Measurements from ENCODE around the gene SERINC3.
"Not testable (repeated sequence)": the region's sequence is repeated elsewhere in the genome, so short reads cannot be mapped to it uniquely, and the experiment has no call there.

SERINC3 gene

DNA sequence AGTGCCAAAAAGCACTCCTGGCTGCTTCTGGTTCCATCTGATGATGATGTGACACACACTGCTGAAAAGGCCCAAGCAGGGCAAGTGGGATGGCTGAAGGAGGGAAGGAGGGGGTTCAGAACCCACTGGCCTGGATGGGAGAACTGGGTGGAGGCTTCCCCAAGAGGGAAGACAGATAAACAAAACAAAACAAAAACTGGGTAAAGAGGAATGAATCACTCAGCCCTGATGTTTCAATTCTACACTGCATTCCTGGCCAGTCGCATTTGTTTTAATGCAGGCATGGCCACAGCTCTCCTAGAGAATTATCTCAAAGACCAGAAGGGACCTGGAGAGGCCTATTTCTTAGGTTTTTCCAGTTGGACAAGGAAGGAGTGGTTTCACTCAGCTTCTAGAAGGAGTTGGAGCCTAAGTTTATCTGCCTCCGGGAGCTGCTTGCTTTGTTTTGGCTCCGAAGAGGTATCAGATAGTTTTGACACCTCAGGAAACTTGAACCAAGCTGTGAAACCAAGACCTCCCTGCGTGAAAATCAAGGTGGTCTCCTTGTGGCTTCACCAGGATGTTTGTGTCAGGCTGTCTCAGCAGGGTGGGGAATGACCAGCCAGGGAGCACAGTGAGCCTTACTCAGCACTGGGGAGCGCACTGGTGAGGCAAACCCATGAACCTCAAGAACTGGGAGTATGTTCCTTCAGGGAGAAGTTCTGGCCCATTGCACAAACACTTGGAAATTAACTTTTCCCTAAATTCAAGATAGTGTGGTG, 30.1 kb downstream of the SERINC3 start:
- no peak for DNase-seq (ENCODE audit: low read depth in 2 of 2)

DNA sequence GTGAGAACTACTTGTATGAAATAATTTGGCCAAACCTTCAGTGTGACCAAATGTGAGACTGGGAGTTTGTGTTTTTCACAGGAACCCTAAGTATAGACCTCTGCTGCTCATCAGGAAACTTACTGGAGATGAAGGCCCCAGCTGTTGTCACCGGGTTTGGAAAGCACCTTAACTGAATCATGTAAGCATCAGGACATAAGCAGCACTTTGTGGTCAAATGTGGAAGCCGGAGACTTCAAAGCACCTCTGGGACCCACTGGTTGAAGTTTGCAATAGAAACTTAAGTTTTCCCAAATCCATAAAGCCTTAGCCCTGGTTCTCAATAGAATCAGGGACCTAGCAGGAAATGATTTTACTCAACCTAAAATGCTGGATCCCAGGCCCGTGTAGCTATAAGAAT, 31.9 kb downstream of the SERINC3 start:
- no peak for DNase-seq (ENCODE audit: low read depth in 2 of 2)

DNA sequence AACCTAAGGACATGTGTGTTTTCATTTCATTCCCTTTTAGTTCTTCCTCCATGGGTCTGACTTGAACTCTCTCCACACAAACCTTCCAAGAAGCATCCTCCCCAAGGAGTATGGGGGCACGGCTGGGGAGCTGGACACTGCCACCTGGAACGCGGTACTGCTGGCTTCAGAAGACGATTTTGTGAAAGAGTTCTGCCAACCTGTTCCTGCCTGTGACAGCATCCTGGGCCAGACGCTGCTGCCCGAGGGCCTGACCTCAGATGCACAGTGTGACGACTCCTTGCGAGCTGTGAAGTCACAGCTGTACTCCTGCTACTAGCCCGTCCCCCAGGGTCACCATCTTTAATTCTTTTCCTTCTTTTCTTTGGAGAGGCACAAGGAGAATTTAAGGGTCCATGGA, 32.6 kb downstream of the SERINC3 start:
- no peak for DNase-seq (ENCODE audit: low read depth in 2 of 2)

DNA sequence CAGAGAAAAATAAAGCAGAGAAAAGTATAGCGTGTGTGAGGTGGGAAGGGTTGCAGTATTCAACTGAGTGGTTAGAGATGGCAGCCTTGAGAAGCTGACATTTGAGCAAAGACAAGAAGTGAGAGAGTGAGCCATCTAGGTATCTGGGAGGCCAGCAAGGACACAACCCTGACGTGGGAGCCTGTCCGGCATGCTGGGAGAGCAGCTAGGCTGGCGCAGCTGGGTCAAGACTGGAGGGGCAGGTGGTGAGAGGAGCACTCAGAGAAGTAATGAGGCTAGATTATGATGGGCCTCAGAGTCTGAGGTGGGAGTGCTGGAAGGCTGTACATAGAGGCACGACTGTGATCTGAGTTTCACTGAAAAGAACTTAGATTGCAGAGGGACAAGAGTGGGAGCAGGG, 33.3 kb downstream of the SERINC3 start:
- DNase-seq (ENCODE audit: low read depth in 2 of 2): no peak

DNA sequence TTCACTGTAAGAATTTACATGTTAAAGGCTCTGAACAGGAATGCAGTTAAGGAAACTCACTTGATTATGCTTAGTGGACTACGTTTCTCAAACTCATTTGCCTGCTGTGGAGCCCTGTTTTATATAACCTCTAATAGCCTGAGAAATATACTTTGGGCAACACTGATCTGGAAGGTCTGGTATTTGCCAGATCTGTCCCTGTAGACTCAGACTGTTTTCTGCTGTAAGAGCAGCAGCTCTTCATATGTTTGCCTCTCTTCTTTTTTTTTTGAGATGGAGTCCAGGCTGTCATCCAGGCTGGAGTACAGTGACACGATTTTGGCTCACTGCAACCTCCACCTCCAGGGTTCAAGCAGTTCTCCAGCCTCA, 36.1 kb downstream of the SERINC3 start:
- DNase-seq (ENCODE audit: low read depth in 2 of 2): no peak

DNA sequence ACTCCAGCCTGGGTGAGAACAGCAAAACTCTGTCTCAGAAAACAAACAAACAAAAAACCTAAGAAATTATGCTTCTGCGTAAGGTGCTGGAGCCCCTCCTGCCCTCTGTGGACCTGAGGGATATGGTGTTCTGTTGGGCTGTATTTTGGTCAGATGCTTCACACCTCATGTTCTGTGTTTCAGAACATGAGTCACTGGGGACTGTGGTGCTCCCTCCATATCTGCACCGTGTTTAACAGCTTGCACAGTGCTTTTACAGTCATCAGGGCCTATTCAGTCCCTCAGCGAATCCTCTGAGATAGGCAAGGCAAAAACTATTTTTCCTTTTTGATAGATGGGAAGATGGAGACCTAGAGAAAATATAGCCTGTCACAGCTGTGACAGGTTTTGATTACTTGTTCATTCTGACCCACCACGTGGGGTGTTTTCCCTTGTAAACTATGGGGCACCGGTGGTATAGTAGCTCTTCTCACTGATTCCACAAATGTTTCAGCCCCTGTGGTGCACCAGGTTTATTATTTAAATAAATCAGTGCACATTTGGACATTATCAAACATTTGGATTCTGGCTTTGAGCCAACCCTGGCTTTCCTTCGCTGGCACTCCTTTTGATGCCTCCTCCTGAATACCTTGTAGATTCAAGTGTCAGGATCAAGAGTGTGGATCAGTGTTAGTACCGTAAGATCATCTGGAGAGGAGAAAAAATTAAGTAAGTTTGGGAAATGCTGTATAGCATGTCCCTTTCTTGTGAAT, 36.6 kb downstream of the SERINC3 start:
- DNase-seq (ENCODE audit: low read depth in 2 of 2): no peak

DNA sequence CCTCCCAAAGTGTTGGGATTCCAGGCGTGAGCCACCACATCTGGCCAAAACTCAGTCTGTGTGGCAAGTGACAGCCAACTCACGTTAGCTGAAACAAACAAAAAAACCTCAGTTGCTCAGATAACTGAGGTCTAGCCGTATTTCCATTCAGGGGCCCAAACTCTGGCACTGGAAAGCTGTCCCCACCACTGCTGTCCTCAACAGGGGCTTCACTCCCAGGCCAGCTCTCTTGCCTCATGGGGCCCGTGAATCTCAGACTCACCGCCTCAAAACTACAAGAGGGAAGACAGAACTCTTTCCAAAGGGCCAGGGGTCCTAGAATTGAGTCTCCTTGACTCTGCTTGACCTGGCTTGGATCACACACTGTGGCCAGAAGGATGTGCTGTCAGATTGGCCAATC, 38.8 kb downstream of the SERINC3 start:
- DNase-seq (ENCODE audit: low read depth in 2 of 2): no peak

DNA sequence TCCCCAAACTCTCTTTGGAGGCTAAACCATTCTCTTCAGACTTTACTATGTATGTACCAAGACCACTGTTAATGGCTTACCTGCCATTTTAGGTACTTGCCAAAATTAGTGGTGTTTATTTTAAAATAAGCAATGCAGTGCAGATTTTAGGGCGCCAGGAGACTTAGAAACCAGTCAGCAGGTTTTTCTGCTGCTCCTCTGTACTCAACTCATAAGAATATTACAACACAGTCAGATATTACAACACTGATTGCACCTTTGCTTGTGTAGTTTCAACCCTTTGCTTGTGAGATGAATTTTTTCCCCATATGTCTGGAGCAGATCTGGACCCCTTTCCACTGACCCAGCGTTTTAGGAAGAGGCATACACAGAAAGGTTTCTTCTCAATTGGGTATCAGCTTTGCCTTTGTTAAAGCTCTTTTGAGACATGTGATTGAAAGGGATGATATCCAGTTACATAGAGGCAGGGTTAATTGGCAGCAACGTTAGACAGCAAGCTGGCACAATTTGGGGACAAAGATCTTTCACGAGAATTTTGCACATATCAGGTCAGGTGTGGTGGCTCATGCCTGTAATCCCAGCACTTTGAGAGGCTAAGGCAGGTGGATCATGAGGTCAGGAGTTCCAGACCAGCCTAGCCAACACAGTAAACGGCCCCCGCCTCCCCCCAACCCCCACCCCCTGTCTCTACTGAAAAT, 40.0 kb downstream of the SERINC3 start:
- no peak for DNase-seq (ENCODE audit: low read depth in 2 of 2)

DNA sequence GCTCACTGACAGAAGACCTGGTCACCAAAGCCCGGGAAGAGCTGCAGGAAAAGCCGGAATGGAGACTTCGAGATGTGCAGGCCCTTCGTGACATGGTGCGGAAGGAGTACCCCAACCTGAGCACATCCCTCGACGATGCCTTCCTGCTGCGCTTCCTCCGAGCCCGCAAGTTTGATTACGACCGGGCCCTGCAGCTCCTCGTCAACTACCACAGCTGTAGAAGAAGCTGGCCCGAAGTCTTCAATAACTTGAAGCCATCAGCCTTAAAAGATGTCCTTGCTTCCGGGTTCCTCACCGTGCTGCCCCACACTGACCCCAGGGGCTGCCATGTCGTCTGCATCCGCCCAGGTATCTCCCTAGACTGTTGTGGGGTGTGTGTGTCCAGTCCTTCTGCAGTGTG, 41.8 kb downstream of the SERINC3 start:
- DNase-seq (ENCODE audit: low read depth in 2 of 2): no peak

DNA sequence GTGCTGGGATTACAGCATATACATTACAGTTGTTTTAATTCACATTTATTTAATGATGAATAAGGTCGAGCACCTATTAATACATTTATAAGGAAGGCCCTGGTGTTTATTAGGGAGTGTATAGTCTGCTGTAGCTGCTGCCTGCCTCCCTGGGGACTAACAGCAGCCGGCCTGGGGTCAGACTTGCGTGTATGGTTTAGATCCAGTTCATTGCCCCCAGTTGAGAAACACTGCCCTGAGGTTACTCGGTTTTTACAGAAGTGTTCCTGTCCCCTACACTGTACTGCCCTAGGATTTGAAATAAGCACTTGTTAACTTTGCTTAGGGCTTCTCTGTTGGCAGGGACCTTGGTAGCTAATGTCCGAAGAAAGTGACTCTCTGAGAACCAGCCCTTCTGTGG, 42.2 kb downstream of the SERINC3 start:
- no peak for DNase-seq (ENCODE audit: low read depth in 2 of 2)

DNA sequence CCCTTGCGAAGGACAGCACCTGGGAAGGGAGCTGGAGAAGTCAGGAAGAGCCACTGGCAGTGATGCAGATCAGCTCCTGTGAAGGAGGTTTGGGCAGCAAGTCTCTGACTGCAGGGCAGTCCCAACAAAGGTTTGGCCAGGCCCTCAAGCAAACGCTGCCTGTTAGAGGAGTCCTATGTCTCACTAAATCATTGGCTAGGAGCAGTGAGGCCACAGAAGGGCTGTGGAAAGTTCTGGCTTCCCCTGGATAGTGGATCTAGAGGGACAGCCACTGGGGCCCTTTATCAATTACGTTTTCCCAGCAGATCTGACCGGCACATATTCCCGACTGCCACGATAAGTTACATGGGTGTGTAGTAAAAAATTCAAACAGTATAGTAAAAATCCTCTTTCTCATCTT, 43.7 kb downstream of the SERINC3 start:
- no peak for DNase-seq (ENCODE audit: low read depth in 2 of 2)

DNA sequence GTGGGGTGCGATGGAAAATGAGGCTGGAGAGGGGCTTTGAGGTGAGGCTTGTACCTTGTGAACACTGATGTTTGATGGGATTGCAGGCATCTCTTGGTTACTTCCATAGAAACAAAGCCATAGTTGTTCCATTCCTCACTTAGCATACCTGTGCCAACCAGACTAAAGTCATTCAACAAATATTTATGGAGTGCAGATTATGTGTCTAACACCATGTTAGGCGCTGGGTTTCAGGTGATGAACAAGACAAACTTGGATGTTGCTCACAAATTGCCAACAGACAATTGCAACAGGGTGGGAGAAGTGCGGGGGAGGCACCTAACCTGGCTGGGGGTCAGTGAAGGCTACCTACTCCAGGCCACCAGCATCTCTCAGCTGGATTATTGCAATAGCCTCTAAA, 44.7 kb downstream of the SERINC3 start:
- no peak for DNase-seq (ENCODE audit: low read depth in 2 of 2)

DNA sequence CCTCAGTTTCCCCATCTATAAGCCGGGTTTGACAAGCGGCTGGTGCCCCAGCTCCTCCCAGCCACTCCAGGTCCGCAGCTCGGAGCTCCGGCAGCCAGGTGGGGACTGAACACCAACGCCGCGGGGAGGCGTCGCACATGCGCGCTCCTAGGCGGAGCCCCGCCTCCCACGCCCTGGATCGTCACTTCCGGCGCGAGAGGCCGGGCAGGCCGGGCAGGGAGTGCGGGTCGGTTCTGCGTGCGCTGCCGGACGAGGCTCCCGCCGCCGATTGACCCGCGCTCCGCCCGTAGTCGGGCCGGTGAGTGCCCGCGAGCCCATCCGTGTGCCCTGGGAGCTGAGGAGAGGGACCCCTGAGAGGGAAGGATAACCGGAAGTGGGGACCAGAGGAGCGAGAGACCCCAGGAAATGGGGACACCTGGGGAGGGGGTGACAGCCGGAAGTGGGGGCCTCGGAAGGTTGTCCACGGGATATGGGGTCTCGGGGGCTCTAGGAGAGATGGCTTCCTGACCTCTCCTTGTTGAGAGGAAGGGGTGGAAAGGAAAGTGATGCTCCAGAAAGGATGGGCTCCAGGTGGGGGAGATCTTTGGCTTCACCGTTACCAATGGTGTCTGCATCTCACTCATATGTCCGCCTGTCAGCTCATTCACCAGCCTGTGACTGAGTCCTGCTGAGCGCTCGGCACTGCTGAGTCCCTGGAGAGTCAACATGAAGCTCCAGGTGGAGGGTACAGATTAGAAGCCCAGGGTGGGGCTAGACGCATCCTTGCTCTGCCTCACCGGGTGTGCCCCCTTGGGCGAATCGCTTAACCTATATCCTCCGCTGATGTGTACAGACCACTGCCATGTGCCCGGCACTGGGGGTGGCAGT, 45.9 kb downstream of the SERINC3 start, which contains the start of gene TTPAL:
TSS of gene TTPAL (plus strand) at position 181 of the 867 bp plus-strand sequence. CDS start 4,126 bp downstream, outside the sequence.
- DNase-seq (ENCODE audit: low read depth in 2 of 2): peak; percentile 77 to 81

DNA sequence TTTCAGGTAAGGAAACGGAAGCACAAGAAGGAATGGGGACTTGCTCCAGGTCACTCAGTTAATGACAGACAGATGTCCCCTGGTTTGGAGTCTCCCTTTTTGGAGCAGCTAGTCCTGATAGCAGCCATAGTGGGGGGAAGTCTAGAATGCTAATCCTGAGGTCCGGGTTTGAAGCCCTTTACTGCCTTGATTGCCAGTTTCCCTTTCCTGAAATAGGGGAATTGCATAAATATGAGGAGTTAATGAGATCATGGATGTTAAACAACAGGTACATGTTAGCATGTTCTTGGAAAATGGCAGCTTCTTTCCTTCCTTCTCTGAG, 46.5 kb downstream of the SERINC3 start:
- DNase-seq (ENCODE audit: low read depth in 2 of 2): no peak

DNA sequence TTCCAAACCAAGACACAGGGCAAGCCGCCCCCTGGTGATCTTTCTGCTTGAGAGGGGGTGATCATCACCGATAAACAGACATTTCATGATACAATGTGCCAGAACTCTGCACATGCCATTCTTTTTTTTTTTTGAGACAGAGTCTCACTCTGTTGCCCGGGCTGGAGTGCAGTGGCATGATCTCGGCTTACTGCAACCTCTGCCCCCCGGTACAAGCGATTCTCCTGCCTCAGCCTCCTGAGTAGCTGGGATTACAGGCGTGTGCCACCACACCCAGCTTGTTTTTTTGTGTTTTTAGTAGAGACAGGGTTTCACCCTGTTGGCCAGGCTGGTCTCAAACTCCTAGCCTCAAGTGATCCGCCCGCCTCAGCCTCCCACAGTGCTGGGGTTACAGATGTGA, 49.6 kb downstream of the SERINC3 start:
- DNase-seq (ENCODE audit: low read depth in 2 of 2): not testable (repeated sequence)

DNA sequence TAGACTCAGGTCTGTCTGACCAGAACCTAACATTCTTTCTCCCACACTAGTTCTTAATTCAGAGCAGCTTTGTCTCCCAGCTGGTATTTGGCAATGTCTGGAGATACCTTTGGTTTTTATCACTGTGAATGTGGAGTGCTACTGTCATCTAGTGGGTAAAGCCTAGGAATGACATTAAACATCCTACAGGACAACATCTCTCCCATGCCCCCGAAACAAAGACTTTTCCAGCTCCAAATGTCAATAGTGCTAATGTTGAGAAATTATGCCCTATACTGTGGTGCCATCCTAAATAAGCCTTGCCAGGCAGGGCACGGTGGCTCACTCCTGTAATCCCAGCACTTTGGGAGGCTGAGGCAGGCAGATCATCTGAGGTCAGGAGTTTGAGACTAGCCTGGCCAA, 50.4 kb downstream of the SERINC3 start:
- DNase-seq (ENCODE audit: low read depth in 2 of 2): no peak

DNA sequence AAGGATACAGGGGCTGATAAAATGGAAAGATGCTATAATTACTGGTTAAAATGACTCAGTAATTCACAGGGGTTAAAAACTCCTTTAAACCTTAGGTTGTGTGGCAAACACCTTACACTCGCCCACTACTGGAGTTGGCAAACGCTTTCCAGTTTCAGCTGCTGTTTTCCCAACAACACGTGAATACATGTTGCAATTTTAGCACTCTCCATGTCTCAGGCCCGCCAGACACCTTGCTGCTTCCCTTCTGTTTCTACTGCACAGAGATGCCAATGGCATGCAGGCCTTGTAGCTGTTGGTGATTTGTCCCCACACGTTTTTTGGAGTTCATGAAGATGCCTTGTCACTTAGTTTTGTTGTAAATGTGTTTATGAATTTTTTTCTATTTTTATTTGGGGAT, 51.5 kb downstream of the SERINC3 start:
- DNase-seq (ENCODE audit: low read depth in 2 of 2): no peak

DNA sequence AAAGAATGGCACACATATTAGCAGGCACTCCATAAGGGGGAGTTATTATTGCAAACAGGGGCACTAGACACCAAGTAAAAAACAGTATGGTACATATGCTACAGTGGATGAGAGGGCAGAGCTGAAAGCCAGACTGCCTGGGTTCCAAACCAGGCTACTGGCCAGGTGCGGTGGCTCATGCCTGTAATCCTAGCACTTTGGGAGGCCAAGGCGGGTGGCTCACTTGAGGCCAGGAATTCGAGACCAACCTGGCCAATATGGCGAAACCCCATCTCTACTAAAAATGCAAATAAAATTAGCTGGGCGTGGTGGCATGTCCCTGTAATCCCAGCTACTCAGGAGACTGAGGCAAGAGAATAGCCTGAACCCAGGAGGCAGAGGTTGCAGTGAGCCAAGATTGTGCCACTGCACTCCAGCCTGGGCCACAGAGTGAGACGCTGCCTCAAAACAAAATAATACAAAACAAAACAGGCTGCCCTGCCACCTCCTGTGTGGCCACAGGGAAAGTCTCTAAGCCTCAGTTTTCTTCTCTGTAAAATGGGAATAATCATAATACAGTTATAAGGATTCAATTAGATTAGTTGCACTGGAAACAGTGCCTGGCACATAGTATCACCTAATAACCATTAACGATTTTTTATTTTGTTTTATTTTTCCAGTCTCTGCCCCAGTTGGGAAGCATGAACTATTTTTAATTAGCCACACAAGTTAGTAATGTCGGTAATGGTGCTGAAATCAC, 53.7 kb downstream of the SERINC3 start:
- no peak for DNase-seq (ENCODE audit: low read depth in 2 of 2)

DNA sequence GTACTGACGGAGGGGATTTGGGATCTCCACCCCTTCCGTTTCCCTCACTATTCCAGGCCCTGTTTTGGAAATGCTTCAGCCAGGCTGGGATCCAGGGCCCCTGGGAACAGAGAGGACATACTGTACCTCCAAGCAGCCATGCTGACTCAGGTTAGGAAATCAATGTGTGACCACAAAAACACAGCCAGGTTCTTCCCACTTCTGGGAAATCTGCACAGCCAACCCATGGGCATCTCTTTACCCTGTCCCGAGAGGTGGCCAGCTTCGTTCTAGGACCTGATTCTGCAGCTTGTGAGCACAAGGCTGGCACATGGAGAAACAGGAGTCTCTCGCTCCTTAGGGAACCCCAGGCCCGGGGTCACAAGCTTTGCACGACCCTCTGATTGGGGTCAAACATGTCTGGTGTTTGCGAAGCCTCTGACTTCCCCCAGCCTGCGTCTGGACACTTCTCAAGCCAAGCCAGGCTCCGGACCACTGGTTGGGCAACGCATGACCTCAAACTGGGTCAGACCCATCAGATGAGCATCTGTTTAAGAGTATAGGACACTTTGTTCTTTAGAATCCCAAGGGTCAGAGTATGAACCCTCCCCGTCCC, 54.5 kb downstream of the SERINC3 start:
- DNase-seq (ENCODE audit: low read depth in 2 of 2): no peak

DNA sequence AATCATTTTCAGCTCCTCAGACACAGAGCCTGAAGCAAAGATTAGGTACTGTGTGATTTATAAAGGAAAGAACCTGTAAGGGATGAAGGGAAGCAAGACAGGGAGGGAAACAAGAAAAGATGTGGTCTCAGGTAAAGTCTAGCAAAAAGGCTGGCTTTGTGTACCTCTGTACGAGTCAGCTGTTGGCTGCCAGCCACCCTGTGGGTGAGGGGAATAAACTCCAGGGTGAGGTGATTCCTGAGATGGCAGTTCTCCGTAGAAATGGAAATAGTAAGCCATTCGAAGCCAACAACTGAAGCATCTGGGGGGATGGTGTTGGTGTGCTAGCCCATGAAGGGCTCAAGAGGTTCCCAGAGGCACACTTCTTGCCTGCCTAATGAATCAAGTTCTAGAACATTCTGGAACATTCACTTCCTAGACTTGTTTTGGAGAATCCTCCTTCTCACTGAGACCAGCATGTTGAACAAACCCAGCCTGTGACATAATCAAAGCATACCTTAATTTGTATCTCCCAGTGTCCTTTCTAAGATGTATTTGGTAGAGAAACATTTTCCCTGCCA, 56.8 kb downstream of the SERINC3 start:
- no peak for DNase-seq (ENCODE audit: low read depth in 2 of 2)

DNA sequence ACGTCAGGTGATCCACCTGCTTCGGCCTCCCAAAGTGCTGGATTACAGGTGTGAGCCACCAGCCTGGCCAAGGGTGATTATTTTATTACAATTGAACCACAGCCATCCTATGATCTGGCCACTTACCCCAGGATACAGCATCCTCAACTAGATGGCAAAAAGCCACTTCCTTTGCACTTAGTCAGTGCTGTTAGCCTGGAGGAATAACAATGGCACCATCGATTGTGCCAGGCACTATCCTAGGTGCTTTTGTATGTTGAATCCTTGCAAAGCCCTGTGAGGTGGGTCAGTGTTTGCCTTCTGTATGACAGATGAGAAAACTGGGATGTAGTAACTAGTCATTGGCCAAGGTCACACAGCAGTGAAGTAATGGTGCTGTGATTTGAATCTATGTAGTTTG, 57.4 kb downstream of the SERINC3 start:
- DNase-seq (ENCODE audit: low read depth in 2 of 2): no peak
